SKM-1 treated with dmso at 0.1 percent for 144 hours (cell line): Measurements from ENCODE around the gene RNPEPL1.

ENCODE experiments used
- DNase-seq: peaks from one replicate; lab custom pipeline; 2025; ENCODE audit not compliant: unreplicated experiment; lab: John Stamatoyannopoulos, UW

The RNPEPL1 gene

DNA sequence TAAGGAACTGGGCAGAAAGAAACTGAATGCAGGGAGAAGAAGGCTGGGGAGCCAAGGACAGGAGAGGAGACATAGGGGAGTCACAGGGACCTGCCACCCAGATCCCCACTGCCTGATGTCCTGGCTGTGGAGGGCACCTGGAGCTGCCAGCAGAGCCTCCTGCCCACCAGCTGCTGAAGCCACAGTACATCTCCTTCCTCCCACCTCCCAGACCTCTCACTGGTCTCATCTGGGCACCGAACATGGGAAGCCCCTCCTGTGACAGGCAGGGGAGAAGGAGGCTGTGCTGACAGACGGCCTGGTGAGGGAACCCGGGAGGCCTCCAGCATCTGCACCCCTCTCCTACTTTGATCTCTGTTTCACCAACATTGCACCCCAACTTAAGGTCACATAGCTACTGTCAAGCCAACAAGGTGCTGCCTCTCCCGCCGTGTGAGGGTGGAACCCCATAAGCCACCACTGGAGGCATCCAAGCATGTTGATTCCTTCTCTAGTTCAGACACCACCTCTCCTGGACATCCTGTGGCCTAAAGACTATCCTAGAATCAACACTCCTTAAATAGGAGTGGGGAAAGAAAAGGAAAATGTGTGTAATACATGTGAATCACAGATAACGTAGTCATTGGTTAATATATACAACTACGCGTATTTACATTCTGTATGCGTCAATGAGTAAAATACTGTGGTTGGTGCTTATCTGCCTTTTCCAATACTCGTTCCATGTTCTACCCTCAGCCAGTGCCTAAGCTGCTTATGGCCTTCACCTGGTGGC is 3.5 kb upstream of the RNPEPL1 start:
- no peak for DNase-seq

- DNase-seq = peak; percentile 77
These were observed 2.7 kb upstream of the RNPEPL1 start for GRCh38 chr2:240565333-240566202.

GRCh38 chr2:240566203-240567136 is 1.8 kb upstream of the RNPEPL1 start:
- DNase-seq = peak; percentile 93

- DNase-seq = peak; percentile 68
These were observed 980 bp upstream of the RNPEPL1 start for GRCh38 chr2:240567137-240567871.

- DNase-seq = peak; percentile 56
These were observed 616 bp downstream of the RNPEPL1 start for GRCh38 chr2:240568678-240569522.

GRCh38 chr2:240569523-240569997 is 1.3 kb downstream of the RNPEPL1 start:
- DNase-seq = no peak

GRCh38 chr2:240569998-240570530 is 1.8 kb downstream of the RNPEPL1 start:
- DNase-seq = no peak

- DNase-seq = no peak
These were observed 2.4 kb downstream of the RNPEPL1 start for GRCh38 chr2:240570531-240571313.

- DNase-seq = no peak
These were observed 3.2 kb downstream of the RNPEPL1 start for GRCh38 chr2:240571314-240571973.

GRCh38 chr2:240572141-240573031 is 4.1 kb downstream of the RNPEPL1 start:
- DNase-seq = no peak

GRCh38 chr2:240573071-240573515 is 4.8 kb downstream of the RNPEPL1 start:
- no peak for DNase-seq

GRCh38 chr2:240573516-240574385 is 5.5 kb downstream of the RNPEPL1 start:
- no peak for DNase-seq

GRCh38 chr2:240574386-240575100 is 6.3 kb downstream of the RNPEPL1 start:
- no peak for DNase-seq

- DNase-seq = no peak
These were observed 7.0 kb downstream of the RNPEPL1 start for GRCh38 chr2:240575101-240575965.
